Heart left ventricle (tissue), 13 donors: ENCODE data around the gene ATP6AP2.

Experiments used
- CTCF ChIP-seq, 12 donors: fragments of 200-600 bp; sonication (generic) in 4 of 12; IDR thresholded peaks; one replicate each; pipeline versions ENCODE4 v1.5.0 to v1.8.0; 2018 to 2022; ENCODE audit warnings: antibody characterized with exemption in 12 of 12, mild to moderate bottlenecking in 5 of 12
- POLR2A ChIP-seq, 2 donors: fragments of 450-650 bp; IDR thresholded peaks; one replicate each; pipeline ENCODE4 v1.6.1; 2017; ENCODE audit warnings: antibody characterized with exemption in 2 of 2, mild to moderate bottlenecking in 2 of 2, moderate library complexity in 2 of 2
- donor health status: ischemic (EF 13 %, LVEDD 7.1; RV severe dilation, severe dysfunction).
- donor health status: DM: no; HTN: yes; CAD: no.
- donor health status: DM: no; HTN: no; CAD: no.
- donor health status: ischemic (EF 25% LVEDD 6.9; RV normal size, moderate dysfunction).
- donor health status: ischemic (EF 25% LVEDD 5.7; RV mildly dilated, moderate dysfunction).
- donor health status: ischemic (EF 35%, LVEDD 5.7; RV mildly dilated, moderate dysfunction).
- donor health status: nonischemic (EF 11% LVEDD 7.7; RV severe dilation, severe dysfunction).
- donor health status: DM: yes; HTN: yes; CAD: no.
- donor health status: PGD.
- donor health status: ischemic (EF 29% LVEDD 5.4; RV normal size, mild dysfunction).
- donor health status: nonischemic (EF 23%, LVEDD 6.1; RV moderate dilation, normal function).

GRCh38 chrX:40615976-40616375 is 35.2 kb downstream of the ATP6AP2 start:
- TF ChIP-seq CTCF (IDR thresholded peaks at IDR 0.05) (no peak), POLR2A (IDR thresholded peaks at IDR 0.05) (no peak)
